Measurements from ENCODE around the gene AATF. TPM values are rescaled to one million over a fixed set of nuclear protein-coding genes. Genes with fewer than 3 reads are reported as not detected.

The AATF gene
- total RNA-seq, 2 donors from 2014 or later: 65.5 to 96.5 TPM

- Mint-ChIP-seq H3K36me3 (ENCODE audit: low read depth) (peaks cover 30% of the 10 kb centered on the region), H3K9me3 (no peaks in the 10 kb centered on the region), H3K27me3 (peaks cover 68% of the 10 kb centered on the region), H3K27ac (no peak overlapping the region), H3K4me3 (peak overlapping the region; percentile 77), H3K4me1 (peaks cover 29% of the 10 kb centered on the region)
- no peak for ATAC-seq (replicated peaks)
Measured at GRCh38 chr17:36934692-36935630, 13.8 kb upstream of the AATF start.

GRCh38 chr17:36935671-36936454, 12.9 kb upstream of the AATF start:
- Mint-ChIP-seq H3K36me3 (ENCODE audit: low read depth) (peaks cover 30% of the 10 kb centered on the region), H3K4me1 (peaks cover 32% of the 10 kb centered on the region), H3K27me3 (peaks cover 68% of the 10 kb centered on the region), H3K9me3 (no peaks in the 10 kb centered on the region), H3K27ac (no peak overlapping the region), H3K4me3 (peak overlapping the region; percentile 77)
- ATAC-seq (replicated peaks): no peak

- Mint-ChIP-seq H3K27ac (no peak overlapping the region), H3K27me3 (peaks cover 68% of the 10 kb centered on the region), H3K4me1 (peaks cover 35% of the 10 kb centered on the region), H3K36me3 (ENCODE audit: low read depth) (peaks cover 25% of the 10 kb centered on the region), H3K9me3 (no peaks in the 10 kb centered on the region), H3K4me3 (peak overlapping the region; percentile 77)
- no peak for ATAC-seq (replicated peaks)
Measured at GRCh38 chr17:36936455-36937000, 12.2 kb upstream of the AATF start.

GRCh38 chr17:36937001-36937958, 11.5 kb upstream of the AATF start, which contains the start of gene LHX1:
Gene LHX1, plus strand, starts transcription at chr17:36937475. Its CDS starts 723 bp downstream, at chr17:36938198.
- H3K4me1 Mint-ChIP-seq: peaks cover 34% of the 10 kb centered on the region
- H3K36me3 Mint-ChIP-seq (ENCODE audit: low read depth): peaks cover 18% of the 10 kb centered on the region
- peak within 1 kb of the TSS; percentile 20 for H3K27ac Mint-ChIP-seq
- H3K4me3 Mint-ChIP-seq: peak within 1 kb of the TSS; percentile 77
- H3K27me3 Mint-ChIP-seq: peaks cover 64% of the 10 kb centered on the region
- ATAC-seq (replicated peaks): no peak
- no peaks in the 10 kb centered on the region for H3K9me3 Mint-ChIP-seq

- Mint-ChIP-seq H3K4me1 (peaks cover 27% of the 10 kb centered on the region), H3K4me3 (peak overlapping the region; percentile 77), H3K36me3 (ENCODE audit: low read depth) (peaks cover 15% of the 10 kb centered on the region), H3K9me3 (no peaks in the 10 kb centered on the region), H3K27ac (peak overlapping the region; percentile 20), H3K27me3 (peaks cover 56% of the 10 kb centered on the region)
- peak; percentile 59 for ATAC-seq (replicated peaks)
Measured at GRCh38 chr17:36937959-36938565, 10.7 kb upstream of the AATF start.

GRCh38 chr17:36938566-36939051, 10.1 kb upstream of the AATF start:
- Mint-ChIP-seq H3K36me3 (ENCODE audit: low read depth) (peaks cover 16% of the 10 kb centered on the region), H3K4me1 (peaks cover 27% of the 10 kb centered on the region), H3K4me3 (peak overlapping the region; percentile 77), H3K9me3 (no peaks in the 10 kb centered on the region), H3K27ac (no peak overlapping the region), H3K27me3 (peaks cover 55% of the 10 kb centered on the region)
- ATAC-seq (replicated peaks): no peak

GRCh38 chr17:36939052-36939801, 9.5 kb upstream of the AATF start:
- Mint-ChIP-seq H3K27me3 (peaks cover 54% of the 10 kb centered on the region), H3K27ac (no peak overlapping the region), H3K36me3 (ENCODE audit: low read depth) (peaks cover 20% of the 10 kb centered on the region), H3K4me3 (peak overlapping the region; percentile 77), H3K4me1 (peaks cover 26% of the 10 kb centered on the region), H3K9me3 (no peaks in the 10 kb centered on the region)
- ATAC-seq (replicated peaks): no peak

- Mint-ChIP-seq H3K4me3 (no peak overlapping the region), H3K27me3 (peaks cover 60% of the 10 kb centered on the region), H3K36me3 (ENCODE audit: low read depth) (peaks cover 20% of the 10 kb centered on the region), H3K27ac (no peak overlapping the region), H3K9me3 (no peaks in the 10 kb centered on the region), H3K4me1 (peaks cover 26% of the 10 kb centered on the region)
- ATAC-seq (replicated peaks): no peak
Measured at GRCh38 chr17:36939802-36940312, 8.9 kb upstream of the AATF start.

GRCh38 chr17:36940313-36941264, 8.2 kb upstream of the AATF start:
- no peak overlapping the region for H3K4me3 Mint-ChIP-seq
- H3K36me3 Mint-ChIP-seq (ENCODE audit: low read depth): peaks cover 20% of the 10 kb centered on the region
- H3K9me3 Mint-ChIP-seq: no peaks in the 10 kb centered on the region
- ATAC-seq (replicated peaks): no peak
- H3K27me3 Mint-ChIP-seq: peaks cover 60% of the 10 kb centered on the region
- H3K27ac Mint-ChIP-seq: no peak overlapping the region
- peaks cover 26% of the 10 kb centered on the region for H3K4me1 Mint-ChIP-seq

- no peak for ATAC-seq (replicated peaks)
- peaks cover 26% of the 10 kb centered on the region for H3K4me1 Mint-ChIP-seq
- H3K4me3 Mint-ChIP-seq: peak overlapping the region; percentile 13
- peaks cover 20% of the 10 kb centered on the region for H3K36me3 Mint-ChIP-seq (ENCODE audit: low read depth)
- no peak overlapping the region for H3K27ac Mint-ChIP-seq
- H3K27me3 Mint-ChIP-seq: peaks cover 59% of the 10 kb centered on the region
- H3K9me3 Mint-ChIP-seq: no peaks in the 10 kb centered on the region
Measured at GRCh38 chr17:36941265-36942010, 7.3 kb upstream of the AATF start.

- H3K4me3 Mint-ChIP-seq: peak overlapping the region; percentile 13
- peaks cover 66% of the 10 kb centered on the region for H3K27me3 Mint-ChIP-seq
- H3K36me3 Mint-ChIP-seq (ENCODE audit: low read depth): peaks cover 20% of the 10 kb centered on the region
- peaks cover 31% of the 10 kb centered on the region for H3K4me1 Mint-ChIP-seq
- H3K9me3 Mint-ChIP-seq: no peaks in the 10 kb centered on the region
- ATAC-seq (replicated peaks): no peak
- no peak overlapping the region for H3K27ac Mint-ChIP-seq
Measured at GRCh38 chr17:36942019-36942599, 6.6 kb upstream of the AATF start.

Measured in activated T-helper 17 cell treated with anti-CD3 and anti-CD28 coated beads, Interleukin-2, amount 50 U/mL, for 72 hours (primary cell).